Brain pericyte (primary cell): ENCODE measurements around the gene WDTC1.

Source experiments
- DNase-seq: peaks from one replicate; pipeline ENCODE4 v3.0.0-alpha.2; 2012; ENCODE audit warnings: low read depth, low spot score

WDTC1 gene

GRCh38 chr1:27355683-27356082, 121.3 kb downstream of the WDTC1 start:
- no peak for DNase-seq

- DNase-seq: no peak
These were observed 121.8 kb downstream of the WDTC1 start for GRCh38 chr1:27356277-27356618.

GRCh38 chr1:27356619-27357280, 122.3 kb downstream of the WDTC1 start:
- no peak for DNase-seq

- DNase-seq: no peak
These were observed 123.0 kb downstream of the WDTC1 start for GRCh38 chr1:27357281-27358037.
